PC-3 (cell line): ENCODE results near the gene PIKFYVE. TPM values are rescaled to one million over a fixed set of nuclear protein-coding genes. Genes with fewer than 3 reads are reported as not detected.

ENCODE experiments used
- ATAC-seq: fragments of 200-7000 bp; cut with Tn5 transposase; 2 replicates; pipeline ENCODE4 v1.9.1; 2020; ENCODE audit warnings: mild to moderate bottlenecking, moderate library complexity
- BruUV-seq: library from RNA; stranded (reverse); fragments of 400-500 nt; replicated peaks from 2 replicates; lab custom pipeline; 2021; lab: Mats Ljungman, UMichigan
- CTCF ChIA-PET: fragments of 300-600 bp; sonication (Branson Sonifier 250); formaldehyde crosslinking; loops from one replicate; lab custom pipeline; 2022; ENCODE audit warnings: antibody characterized with exemption; lab: Charles Lee
- POLR2A ChIA-PET: fragments of 300-600 bp; sonication (Branson Sonifier 250); formaldehyde crosslinking; loops from one replicate; lab custom pipeline; 2022; ENCODE audit warnings: antibody characterized with exemption; ENCODE audit not compliant: unreplicated experiment; lab: Charles Lee
- DNase-seq: peaks from one replicate; pipeline ENCODE4 v3.0.0-alpha.2; 2015
- H2AFZ ChIP-seq: fragments of 300-600 bp; sonication (generic); 2 replicates; pipeline ENCODE4 v1.6.0; 2016; ENCODE audit warnings: antibody characterized with exemption, low read length
- H3F3A ChIP-seq: fragments of 300-600 bp; sonication (generic); one replicate; pipeline ENCODE4 v1.6.0; 2017; ENCODE audit warnings: antibody characterized with exemption, low read length, control low read depth, mild to moderate bottlenecking; ENCODE audit not compliant: unreplicated experiment
- H3K27ac ChIP-seq: fragments of 300-600 bp; sonication (generic); 2 replicates; pipeline ENCODE4 v1.5.1; 2016; ENCODE audit warnings: mild to moderate bottlenecking, low read length
- H3K27me3 ChIP-seq: fragments of 300-600 bp; sonication (generic); 2 replicates; pipeline ENCODE4 v1.6.1; 2016; ENCODE audit warnings: low read length, mixed read lengths
- H3K36me3 ChIP-seq: fragments of 300-600 bp; sonication (generic); 2 replicates; pipeline ENCODE4 v1.6.1; 2016; ENCODE audit warnings: low read depth, mixed run types, low read length, mixed read lengths
- H3K4me1 ChIP-seq: fragments of 300-600 bp; sonication (generic); 2 replicates; pipeline ENCODE4 v1.5.1; 2016; ENCODE audit warnings: low read length; ENCODE audit not compliant: insufficient read depth
- H3K4me2 ChIP-seq: fragments of 300-600 bp; sonication (generic); 2 replicates; pipeline ENCODE4 v1.6.0; 2016; ENCODE audit warnings: low read length
- H3K4me3 ChIP-seq: fragments of 300-600 bp; sonication (generic); 2 replicates; pipeline ENCODE4 v1.5.1; 2016; ENCODE audit warnings: mild to moderate bottlenecking, low read length, mixed read lengths
- H3K79me2 ChIP-seq: fragments of 300-600 bp; sonication (generic); 2 replicates; pipeline ENCODE4 v1.6.1; 2017; ENCODE audit warnings: low read length, mixed read lengths
- H3K9ac ChIP-seq: fragments of 300-600 bp; sonication (generic); 2 replicates; pipeline ENCODE4 v1.6.0; 2016; ENCODE audit warnings: mild to moderate bottlenecking, low read length
- H3K9me2 ChIP-seq: fragments of 300-600 bp; sonication (generic); replicated peaks from 2 replicates; pipeline ENCODE4 v1.6.1; 2016; ENCODE audit warnings: mixed run types, low read length, mixed read lengths
- H3K9me3 ChIP-seq: fragments of 300-600 bp; sonication (generic); 2 replicates; pipeline ENCODE4 v1.6.1; 2016; ENCODE audit warnings: low read length, mixed read lengths
- H4K20me1 ChIP-seq: fragments of 300-600 bp; sonication (generic); 2 replicates; pipeline ENCODE4 v1.6.1; 2016; ENCODE audit warnings: low read length, mixed read lengths
- EZH2 ChIP-seq: fragments of 300-600 bp; sonication (generic); IDR thresholded peaks from one replicate; pipeline ENCODE4 v1.6.1; 2017; ENCODE audit warnings: antibody characterized with exemption, mild to moderate bottlenecking, low read length; ENCODE audit not compliant: unreplicated experiment
- EZH2phosphoT487 ChIP-seq: fragments of 300-600 bp; sonication (generic); IDR thresholded peaks from 2 replicates; pipeline ENCODE4 v1.6.1; 2018; ENCODE audit warnings: mild to moderate bottlenecking, antibody characterized with exemption, low read length, borderline replicate concordance
- intact Hi-C: fragments of 100-400 bp; cut with micrococcal nuclease; formaldehyde crosslinking; loops from 2 replicates; pipeline ENCODE4 v1.9.0; 2023
- total RNA-seq: library from RNA; depleted of rRNA; stranded (reverse); fragments of >200 nt; gene quantifications from 2 replicates; pipeline ENCODE4 v1.2.3, GENCODE V29; 2014
- TF ChIP-seq, protein P1 (sequence below): fragments of 300-600 bp; sonication (generic); conservative IDR thresholded peaks from 2 replicates; pipeline ENCODE4 v1.5.1; 2017; ENCODE audit warnings: antibody characterized with exemption, low read depth, mild to moderate bottlenecking, low read length

Gene PIKFYVE
- total RNA-seq, 1 experiment from 2014 or later = 18.8 TPM

DNA sequence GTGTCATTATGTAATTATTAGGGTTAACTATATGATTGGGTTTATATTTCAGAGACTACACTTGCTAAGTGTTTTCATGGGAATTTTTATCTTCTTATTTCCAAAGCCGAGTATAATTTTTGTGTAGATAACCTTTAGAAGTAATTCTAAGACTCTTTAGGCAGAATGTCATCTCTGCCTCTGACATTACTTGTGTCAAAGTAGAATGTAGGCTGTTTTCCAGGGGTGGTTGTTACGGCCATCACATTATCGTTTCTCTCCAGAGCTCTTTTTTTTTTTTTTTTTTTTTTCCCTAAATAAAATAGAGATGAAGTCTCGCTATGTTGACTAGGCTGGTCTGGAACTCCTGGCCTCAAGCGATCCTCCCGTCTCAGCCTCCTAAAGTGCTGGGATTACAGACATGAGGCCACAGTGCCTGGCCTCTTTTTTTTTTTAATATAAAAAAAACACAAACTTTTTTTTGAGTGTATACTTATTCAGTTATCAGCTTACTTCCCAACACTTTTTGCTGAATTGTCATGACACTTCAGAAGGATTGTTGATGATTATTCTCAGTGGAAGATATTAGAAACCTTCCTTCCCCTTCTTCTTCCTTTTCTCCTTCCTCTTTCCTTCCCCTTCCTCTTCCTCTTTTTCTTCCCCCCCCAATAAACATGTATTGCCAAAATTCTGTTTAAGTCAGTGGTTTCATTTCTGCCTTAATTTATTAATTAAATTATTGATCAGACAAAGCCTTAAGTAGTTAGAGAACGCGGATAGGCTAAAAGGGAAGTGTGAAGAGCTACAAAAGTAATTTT lies 2.3 kb downstream of the PIKFYVE start:
- Histone ChIP-seq H3K27ac (no peak overlapping the region), H3K27me3 (no peaks in the 10 kb centered on the region), H3K9me3 (no peaks in the 10 kb centered on the region), H3F3A (no peaks in the 10 kb centered on the region), H3K4me2 (peak overlapping the region; percentile 99), H3K9me2 (no peaks in the 10 kb centered on the region), H3K4me3 (peak overlapping the region; percentile 98; the same call in 1 of the 2 replicates), H3K9ac (no peak overlapping the region), H3K4me1 (peaks cover 23% of the 10 kb centered on the region), H3K36me3 (peaks cover 14% of the 10 kb centered on the region; the same call in 1 of the 2 replicates), H3K79me2 (peaks cover 42% of the 10 kb centered on the region), H4K20me1 (no peaks in the 10 kb centered on the region; the same call in 1 of the 2 replicates), H2AFZ (no peak overlapping the region)
- ChIA-PET CTCF (interaction anchor here (0.6 kb wide), 2 partner anchors 15 to 39 kb away, joined by 3 to 6 read pairs; no protein-coding TSS in a partner anchor), POLR2A (no interaction called here)
- TF ChIP-seq, protein P1, sequence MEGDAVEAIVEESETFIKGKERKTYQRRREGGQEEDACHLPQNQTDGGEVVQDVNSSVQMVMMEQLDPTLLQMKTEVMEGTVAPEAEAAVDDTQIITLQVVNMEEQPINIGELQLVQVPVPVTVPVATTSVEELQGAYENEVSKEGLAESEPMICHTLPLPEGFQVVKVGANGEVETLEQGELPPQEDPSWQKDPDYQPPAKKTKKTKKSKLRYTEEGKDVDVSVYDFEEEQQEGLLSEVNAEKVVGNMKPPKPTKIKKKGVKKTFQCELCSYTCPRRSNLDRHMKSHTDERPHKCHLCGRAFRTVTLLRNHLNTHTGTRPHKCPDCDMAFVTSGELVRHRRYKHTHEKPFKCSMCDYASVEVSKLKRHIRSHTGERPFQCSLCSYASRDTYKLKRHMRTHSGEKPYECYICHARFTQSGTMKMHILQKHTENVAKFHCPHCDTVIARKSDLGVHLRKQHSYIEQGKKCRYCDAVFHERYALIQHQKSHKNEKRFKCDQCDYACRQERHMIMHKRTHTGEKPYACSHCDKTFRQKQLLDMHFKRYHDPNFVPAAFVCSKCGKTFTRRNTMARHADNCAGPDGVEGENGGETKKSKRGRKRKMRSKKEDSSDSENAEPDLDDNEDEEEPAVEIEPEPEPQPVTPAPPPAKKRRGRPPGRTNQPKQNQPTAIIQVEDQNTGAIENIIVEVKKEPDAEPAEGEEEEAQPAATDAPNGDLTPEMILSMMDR = no peak
- no peak for TF ChIP-seq EZH2
- no peak for TF ChIP-seq EZH2phosphoT487
- ATAC-seq = no peak
- no peak for DNase-seq
- BruUV-seq = no TSS peak
- intact Hi-C loops = loop anchor here (5.0 kb wide), 1 partner anchor 646 kb away; no protein-coding TSS in a partner anchor

DNA sequence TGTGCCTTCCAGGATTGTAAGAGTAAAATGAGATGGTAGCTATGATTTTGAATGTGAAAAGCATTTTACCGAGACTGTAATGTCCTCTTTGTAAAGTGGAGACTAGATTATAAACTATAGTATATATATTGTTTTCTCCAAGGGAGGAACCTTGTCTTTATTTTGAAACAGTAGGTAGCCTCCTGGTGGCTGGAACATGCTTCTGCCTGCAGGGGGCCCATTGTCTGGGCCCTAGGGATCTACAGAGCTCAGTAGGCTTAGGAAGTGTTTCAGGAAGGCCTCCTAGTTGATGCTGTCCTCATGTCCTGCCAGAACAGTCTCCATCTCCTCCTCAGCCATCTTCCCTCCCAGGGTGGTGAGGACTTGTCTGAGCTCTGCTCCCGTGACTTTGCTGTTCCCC lies 3.0 kb downstream of the PIKFYVE start:
- DNase-seq = no peak
- peaks cover 21% of the 10 kb centered on the region for H3K36me3 ChIP-seq
- no peak overlapping the region for H3K4me2 ChIP-seq
- ATAC-seq = no peak
- no peaks in the 10 kb centered on the region for H3K9me2 ChIP-seq
- H3K27me3 ChIP-seq = no peaks in the 10 kb centered on the region
- H3K4me3 ChIP-seq = no peak overlapping the region
- POLR2A ChIA-PET = no interaction called here
- H3K9me3 ChIP-seq = no peaks in the 10 kb centered on the region
- peaks cover 23% of the 10 kb centered on the region for H3K4me1 ChIP-seq
- H3K27ac ChIP-seq = no peak overlapping the region
- TF ChIP-seq, protein P1 = peak; percentile 36
- no peak for TF ChIP-seq EZH2phosphoT487
- H4K20me1 ChIP-seq = no peaks in the 10 kb centered on the region; the same call in 1 of the 2 replicates
- H2AFZ ChIP-seq = no peak overlapping the region
- no peaks in the 10 kb centered on the region for H3F3A ChIP-seq
- no peak overlapping the region for H3K9ac ChIP-seq
- CTCF ChIA-PET = no interaction called here
- no TSS peak for BruUV-seq
- peaks cover 42% of the 10 kb centered on the region for H3K79me2 ChIP-seq
- intact Hi-C loops = loop anchor here (5.0 kb wide), 1 partner anchor 647 kb away; no protein-coding TSS in a partner anchor

DNA sequence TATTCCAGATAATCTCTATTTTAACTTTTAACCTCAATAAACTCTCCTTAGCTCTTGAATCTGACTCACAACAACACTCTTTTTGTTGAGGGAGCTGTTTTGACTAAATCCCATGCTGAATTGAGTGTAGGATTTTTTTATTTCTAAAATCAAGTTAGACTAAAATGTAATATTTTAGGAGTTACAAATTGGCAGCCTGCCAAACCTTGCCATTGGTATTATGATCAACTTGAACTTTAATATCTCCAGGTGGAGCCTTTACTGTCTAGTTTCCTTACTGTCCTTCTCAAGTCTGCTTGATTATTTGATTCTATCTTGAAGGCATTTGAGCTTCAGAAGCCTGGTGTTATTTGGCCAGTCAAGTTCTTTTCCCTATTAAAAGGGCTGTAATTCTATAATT lies 8.7 kb downstream of the PIKFYVE start:
- peaks cover 42% of the 10 kb centered on the region for H3K36me3 ChIP-seq
- ATAC-seq = no peak
- POLR2A ChIA-PET = no interaction called here

More for the DNA sequence above, 8.7 kb downstream of the PIKFYVE start:
- Histone ChIP-seq H3K9me2 (no peaks in the 10 kb centered on the region), H3K4me2 (no peak overlapping the region), H4K20me1 (no peaks in the 10 kb centered on the region), H3K79me2 (peaks cover 5% of the 10 kb centered on the region), H3K4me3 (no peak overlapping the region), H3F3A (no peaks in the 10 kb centered on the region), H2AFZ (no peak overlapping the region), H3K27me3 (no peaks in the 10 kb centered on the region), H3K4me1 (no peaks in the 10 kb centered on the region), H3K27ac (no peak overlapping the region), H3K9ac (no peak overlapping the region), H3K9me3 (no peaks in the 10 kb centered on the region)
- TF ChIP-seq, protein P1 = no peak
- TF ChIP-seq EZH2phosphoT487 = no peak
- TF ChIP-seq EZH2 = no peak
- intact Hi-C loops = no loop called here
- DNase-seq = no peak
- CTCF ChIA-PET = no interaction called here
- BruUV-seq = no TSS peak
